Uterus (tissue), 2 donors: ENCODE data around the gene ADCY3.

Experiments
- CTCF ChIP-seq, 4 experiments: fragments of 200-600 bp in 2 of 4; fragments of 450-650 bp in 2 of 4; sonication (generic) in 2 of 4; IDR thresholded peaks; one replicate each; pipeline ENCODE4 v1.5.1; 2016 to 2019; ENCODE audit warnings: antibody characterized with exemption in 4 of 4, mild to moderate bottlenecking in 2 of 4, moderate library complexity in 1 of 4
- POLR2A ChIP-seq, 2 donors: fragments of 450-650 bp; IDR thresholded peaks; one replicate each; pipeline ENCODE4 v1.6.1; 2016; ENCODE audit warnings: antibody characterized with exemption in 2 of 2, mild to moderate bottlenecking in 1 of 2, moderate library complexity in 1 of 2

DNA sequence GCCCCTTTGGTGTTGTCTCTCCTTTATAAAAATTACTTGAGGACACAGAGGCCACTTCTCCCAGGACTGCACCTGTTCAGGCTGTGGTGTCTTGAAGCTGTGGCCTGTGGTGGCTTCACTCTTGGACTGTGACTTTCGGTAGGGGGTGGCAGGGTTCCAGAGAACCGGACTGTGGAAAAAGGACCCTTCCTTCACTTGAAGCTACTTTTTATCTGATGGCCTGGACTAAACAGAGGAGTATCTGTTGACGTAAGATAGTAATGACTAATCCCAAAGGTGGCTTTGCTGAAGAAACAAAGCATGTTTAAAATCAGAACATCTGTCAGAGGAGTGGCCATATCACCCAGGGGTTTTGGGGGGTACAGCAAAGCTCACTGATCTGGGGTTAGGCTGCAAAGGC lies 66.0 kb downstream of the ADCY3 start:
- TF ChIP-seq CTCF (IDR thresholded peaks at IDR 0.05): no peak
- TF ChIP-seq POLR2A (IDR thresholded peaks at IDR 0.05): no peak
